IPS DF 4.7 (cell line): ENCODE data around the gene TMEM62.
"Not testable (repeated sequence)": the region's sequence is repeated elsewhere in the genome, so short reads cannot be mapped to it uniquely, and the experiment has no call there.

Experiments
- DNase-seq: peaks from one replicate; pipeline ENCODE4 v3.0.0-alpha.2; 2013; ENCODE audit warnings: low spot score; ENCODE audit errors: extremely low read depth

TMEM62 gene

DNA sequence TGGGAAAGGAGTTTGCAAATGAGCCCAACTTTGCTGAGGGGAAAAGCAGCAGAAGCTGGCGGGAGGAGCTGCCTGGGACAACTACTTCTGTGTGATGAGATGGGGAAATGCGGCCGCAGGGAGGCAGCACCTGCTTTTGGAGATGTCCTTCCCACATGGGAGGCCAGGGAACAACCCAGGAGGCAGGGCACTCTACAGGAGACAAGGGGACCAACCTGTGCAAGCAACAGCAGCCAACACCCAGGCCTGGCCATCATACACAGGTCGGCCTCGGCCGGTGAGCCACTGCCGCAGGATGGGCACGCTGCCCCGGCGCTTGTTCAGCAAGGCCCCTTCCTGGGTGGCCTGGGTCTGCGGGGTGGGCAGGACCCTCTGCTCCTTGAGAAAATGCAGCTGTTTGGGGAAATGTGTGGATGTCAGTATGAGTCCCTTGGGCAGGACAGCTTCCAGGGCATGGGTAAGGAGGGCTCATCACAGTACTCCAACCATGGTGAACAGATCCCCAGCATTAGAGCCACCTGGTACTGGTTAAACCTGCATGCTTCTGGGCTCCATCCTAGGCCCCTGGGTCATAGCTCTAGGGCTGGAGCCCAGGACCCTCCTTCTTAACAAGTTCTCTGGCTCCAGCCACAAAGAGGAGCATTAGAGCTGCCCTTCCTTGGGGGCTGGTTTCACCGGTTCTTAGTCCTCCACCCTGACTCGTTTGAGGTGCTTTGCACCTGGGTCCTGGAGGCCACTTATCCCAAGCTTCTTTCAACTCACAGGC, 75.9 kb downstream of the TMEM62 start:
- DNase-seq, result no peak

GRCh38 chr15:43210172-43210745, 76.9 kb downstream of the TMEM62 start:
- DNase-seq, result no peak

- no peak for DNase-seq
Measured at GRCh38 chr15:43210807-43211206, 77.4 kb downstream of the TMEM62 start.

GRCh38 chr15:43211224-43211735, 77.9 kb downstream of the TMEM62 start:
- no peak for DNase-seq

- no peak for DNase-seq
Measured at GRCh38 chr15:43212299-43212698, 78.9 kb downstream of the TMEM62 start.

DNA sequence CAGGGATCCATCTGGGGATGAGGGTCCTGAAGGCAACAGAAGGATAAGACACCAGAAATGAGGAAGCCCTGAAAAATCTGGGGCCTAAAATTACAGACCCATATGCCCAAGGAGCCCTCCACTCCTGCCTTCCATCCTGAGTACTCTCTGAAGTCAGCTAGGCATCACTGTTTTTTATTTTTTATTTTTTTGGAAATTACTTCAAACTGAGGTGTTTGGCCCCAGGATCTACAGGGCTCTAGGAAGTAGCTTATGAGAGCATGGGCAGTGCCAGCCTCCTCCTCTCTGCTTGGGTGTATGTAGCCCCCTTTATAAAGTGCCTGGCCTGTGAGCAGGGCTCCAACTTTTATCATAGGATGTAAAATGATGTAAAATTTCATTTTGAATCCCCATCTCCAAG, 79.6 kb downstream of the TMEM62 start:
- no peak for DNase-seq

DNA sequence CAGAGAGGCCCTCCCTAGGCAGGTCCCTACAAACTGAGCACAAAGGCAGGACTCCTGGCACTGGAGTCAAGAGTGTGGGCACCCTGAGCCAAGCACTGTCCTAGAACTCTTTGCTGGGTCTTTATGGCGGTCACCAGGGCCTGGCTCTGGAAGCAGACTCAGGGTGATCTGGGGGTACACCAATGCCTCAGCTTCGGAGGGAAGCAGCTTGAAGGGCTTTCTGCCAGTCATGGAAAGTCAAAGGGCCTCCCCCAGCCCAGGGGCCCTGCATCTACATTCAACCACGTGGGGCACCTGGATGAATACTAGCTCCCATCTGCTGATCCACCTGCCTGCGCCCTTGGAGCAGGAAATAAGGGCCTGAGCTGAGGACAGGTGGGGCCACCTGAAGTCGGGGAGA, 80.1 kb downstream of the TMEM62 start:
- no peak for DNase-seq

- no peak for DNase-seq
Measured at GRCh38 chr15:43214169-43214568, 80.8 kb downstream of the TMEM62 start.

GRCh38 chr15:43214592-43215295, 81.4 kb downstream of the TMEM62 start:
- no peak for DNase-seq

GRCh38 chr15:43215961-43216360, 82.6 kb downstream of the TMEM62 start:
- DNase-seq, result no peak

DNA sequence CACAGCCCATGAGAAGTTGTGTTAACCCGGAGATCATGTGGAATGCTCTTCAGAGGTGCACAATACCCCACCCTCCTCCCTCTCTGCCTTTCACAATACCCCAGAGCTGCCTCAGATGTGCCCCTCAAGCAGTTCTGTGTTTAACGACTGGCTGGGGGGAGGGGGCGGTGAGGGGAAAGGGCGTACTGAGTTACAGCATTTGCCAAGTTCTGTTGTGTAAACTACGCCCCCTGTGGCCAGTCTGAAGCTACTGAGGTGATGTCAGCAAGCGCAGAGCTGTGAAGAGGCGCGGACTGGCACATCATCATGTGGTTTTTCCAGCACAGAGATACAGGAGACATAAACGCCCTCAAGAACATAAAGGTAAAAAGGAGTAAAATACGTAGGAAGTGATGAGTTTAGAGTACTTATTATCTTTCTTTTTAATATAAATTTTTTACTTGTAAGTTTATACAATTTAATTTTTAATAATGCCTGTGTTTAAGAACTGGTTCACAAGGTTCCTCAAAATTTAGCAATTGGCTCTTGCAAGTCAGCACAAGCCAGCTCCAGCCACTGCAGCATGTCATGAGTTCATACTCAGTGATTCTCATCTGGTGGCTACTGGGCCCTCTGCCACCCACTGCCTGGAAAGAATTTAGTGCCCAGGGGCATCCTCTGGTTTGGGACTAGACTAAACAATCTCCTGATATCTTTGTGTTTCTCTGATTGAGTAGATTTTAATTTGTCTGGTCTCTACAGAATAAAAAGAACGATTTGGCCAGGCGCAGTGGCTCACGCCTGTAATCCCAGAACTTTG, 85.7 kb downstream of the TMEM62 start:
- peak; percentile 64 for DNase-seq

DNA sequence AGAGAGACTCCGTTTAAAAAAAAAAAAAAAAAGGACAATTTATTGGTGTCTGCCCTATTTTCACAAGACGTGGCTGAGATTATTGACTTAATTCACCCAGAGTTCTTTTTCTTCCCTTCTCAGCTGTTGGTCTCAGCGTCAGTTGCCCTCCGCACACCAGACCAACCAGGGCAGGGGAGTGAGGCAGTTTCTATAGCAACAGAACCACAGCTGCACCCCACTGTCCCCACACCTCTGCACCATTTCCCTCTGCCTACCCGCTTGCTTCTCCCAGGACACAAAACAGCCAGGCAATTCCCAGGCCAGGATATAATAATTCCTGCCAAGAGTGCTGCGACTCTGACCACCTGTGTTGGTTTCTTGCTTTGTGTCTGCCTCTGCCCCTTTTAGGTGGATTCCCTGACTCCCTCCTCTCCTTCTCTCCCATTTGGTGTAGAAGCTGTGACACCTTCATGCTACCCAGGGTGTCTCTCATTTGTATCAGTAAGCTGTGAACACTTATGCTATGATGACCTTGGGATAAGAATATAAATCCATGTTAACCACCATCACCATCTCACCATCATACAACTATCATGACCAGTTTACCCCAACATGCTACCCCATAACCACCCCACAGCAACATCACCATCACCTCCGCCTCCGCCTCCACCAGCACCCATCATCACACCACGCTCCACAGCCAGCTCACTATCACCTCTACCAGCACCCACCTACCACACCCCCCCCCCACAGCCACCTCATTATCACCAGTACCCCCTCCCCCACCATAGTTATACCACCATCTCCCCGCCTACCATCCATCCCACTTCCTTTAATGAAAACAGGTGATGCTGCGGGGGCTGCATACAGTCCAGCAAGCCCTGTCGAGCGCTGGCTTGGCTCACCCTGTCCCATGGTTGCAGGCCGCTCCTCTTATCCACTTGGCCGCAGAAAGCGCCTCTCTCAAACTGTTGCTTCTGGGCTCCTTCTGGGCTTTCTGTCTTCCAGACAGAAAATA, 86.8 kb downstream of the TMEM62 start:
- no peak for DNase-seq

DNA sequence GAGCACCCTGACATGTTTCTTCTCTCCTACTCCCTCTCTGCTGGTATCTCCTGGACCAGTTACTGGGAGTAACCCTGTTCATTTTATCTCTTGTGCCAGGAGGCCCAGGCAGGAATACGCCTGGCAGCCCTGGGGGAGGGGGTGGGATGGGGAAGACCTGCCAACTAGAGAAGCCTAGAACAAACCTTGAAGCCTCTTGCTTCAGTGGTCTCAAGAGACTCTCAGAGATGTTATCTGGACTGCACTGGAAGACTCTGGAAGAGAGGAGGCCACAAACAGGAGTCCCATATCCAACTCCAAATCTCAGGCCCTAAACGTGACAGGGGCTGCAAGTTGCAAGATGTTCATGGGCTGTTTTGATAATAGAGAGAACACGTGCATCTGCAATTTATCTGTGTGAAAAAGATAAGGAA, 87.6 kb downstream of the TMEM62 start, which contains the start of gene EPB42:
TSS of gene EPB42 (minus strand) at position 28 of the 413 bp plus-strand sequence. CDS start 193 bp downstream, outside the sequence.
- DNase-seq, result no peak

GRCh38 chr15:43221422-43221821, 88.0 kb downstream of the TMEM62 start:
- no peak for DNase-seq

- no peak for DNase-seq
Measured at GRCh38 chr15:43225201-43225949, 92.0 kb downstream of the TMEM62 start.

DNA sequence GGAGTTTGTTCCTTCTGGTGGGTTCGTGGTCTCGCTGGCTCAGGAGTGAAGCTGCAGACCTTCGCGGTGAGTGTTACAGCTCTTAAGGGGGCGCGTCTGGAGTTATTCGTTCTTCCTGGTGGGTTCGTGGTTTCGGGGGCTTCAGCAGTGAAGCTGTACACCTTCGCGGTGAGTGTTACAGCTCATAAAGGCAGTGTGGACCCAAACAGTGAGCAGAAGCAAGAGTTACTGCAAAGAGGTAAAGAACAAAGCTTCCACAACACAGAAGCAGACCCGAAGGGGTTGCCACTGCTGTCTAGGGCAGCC, 92.5 kb downstream of the TMEM62 start:
- DNase-seq, result not testable (repeated sequence)

DNA sequence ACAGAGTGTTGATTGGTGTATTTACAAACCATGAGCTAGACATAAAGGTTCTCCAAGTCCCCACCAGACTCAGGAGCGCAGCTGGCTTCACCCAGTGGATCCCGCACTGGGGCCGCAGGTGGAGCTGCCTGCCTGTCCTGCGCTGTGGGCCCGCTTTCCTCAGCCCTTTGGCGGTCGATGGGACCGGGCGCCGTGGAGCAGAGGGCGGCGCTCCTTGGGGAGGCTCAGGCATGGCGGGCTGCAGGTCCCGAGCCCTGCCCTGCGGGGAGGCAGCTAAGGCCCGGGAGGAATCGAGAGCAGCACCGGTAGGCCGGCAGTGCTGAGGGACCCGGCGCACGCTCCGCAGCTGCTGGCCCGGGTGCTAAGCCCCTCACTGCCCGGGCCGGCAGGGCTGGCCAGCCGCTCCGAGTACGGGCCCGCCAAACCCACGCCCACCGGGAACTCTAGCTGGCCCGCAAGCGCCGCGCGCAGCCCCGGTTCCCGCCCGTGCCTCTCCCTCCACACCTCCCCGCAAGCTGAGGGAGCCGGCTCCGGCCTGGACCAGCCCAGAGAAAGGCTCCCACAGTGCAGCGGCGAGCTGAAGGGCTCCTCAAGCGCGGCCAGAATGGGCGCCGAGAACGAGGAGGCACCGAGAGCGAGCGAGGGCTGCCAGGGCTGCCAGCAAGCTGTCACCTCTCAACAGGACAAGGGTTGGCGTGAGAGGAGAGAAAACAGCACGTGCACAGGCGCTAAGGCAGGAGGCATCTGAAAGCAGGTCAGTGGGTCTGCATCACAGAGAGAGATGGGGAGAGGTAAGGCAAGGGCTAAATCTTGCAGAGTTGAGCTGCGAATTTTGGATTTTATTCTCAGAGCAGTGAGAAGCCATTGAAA, 93.3 kb downstream of the TMEM62 start:
- DNase-seq, result no peak

- no peak for DNase-seq
Measured at GRCh38 chr15:43229977-43230376, 96.6 kb downstream of the TMEM62 start.
